HFF-Myc (cell line): ENCODE data around the gene SPATS2L.

Source experiments
- DNase-seq: peaks from one replicate; pipeline ENCODE4 v3.0.0-alpha.2; 2011; ENCODE audit warnings: low read depth; ENCODE audit errors: extremely low read depth
- H3K4me3 ChIP-seq: replicated peaks from 2 replicates; pipeline ENCODE4 v1.5.1; 2011; ENCODE audit warnings: low read depth, mild to moderate bottlenecking, control low read depth, low read length
- TF ChIP-seq, protein P1 (sequence below): IDR thresholded peaks from 2 replicates; pipeline ENCODE4 v1.5.1; 2012; ENCODE audit warnings: mild to moderate bottlenecking, low read depth, low read length, control low read depth; ENCODE audit errors: missing control alignments

Gene SPATS2L

GRCh38 chr2:200378652-200379290 is 72.3 kb downstream of the SPATS2L start:
- DNase-seq, result no peak
- H3K4me3 ChIP-seq, result no peak overlapping the region
- TF ChIP-seq, protein P1, sequence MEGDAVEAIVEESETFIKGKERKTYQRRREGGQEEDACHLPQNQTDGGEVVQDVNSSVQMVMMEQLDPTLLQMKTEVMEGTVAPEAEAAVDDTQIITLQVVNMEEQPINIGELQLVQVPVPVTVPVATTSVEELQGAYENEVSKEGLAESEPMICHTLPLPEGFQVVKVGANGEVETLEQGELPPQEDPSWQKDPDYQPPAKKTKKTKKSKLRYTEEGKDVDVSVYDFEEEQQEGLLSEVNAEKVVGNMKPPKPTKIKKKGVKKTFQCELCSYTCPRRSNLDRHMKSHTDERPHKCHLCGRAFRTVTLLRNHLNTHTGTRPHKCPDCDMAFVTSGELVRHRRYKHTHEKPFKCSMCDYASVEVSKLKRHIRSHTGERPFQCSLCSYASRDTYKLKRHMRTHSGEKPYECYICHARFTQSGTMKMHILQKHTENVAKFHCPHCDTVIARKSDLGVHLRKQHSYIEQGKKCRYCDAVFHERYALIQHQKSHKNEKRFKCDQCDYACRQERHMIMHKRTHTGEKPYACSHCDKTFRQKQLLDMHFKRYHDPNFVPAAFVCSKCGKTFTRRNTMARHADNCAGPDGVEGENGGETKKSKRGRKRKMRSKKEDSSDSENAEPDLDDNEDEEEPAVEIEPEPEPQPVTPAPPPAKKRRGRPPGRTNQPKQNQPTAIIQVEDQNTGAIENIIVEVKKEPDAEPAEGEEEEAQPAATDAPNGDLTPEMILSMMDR, result no peak

GRCh38 chr2:200379481-200380090 is 73.1 kb downstream of the SPATS2L start:
- TF ChIP-seq, protein P1, result no peak
- no peak overlapping the region for H3K4me3 ChIP-seq

DNA sequence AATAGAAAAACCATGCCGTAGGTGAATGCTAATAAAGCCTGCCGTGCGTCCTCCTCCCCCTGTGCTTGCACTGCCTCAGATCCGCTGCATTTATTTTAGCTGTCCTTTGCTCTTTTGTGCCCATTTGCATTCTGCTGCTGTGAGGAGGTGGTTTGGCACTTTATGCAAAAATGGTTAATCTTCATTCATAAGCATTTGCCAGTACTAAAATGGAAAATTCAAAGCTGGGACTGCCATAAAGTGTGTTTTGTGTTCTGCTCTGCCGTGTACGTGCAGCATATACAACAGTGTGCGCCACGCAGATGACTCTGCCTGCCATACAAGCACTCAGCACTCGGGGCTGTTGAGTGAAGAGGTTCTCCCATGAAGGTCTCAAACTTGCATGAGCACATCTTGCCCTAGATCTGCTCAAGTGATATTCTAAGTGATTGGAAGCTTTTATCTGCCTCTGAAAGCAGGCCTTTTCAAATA is 73.6 kb downstream of the SPATS2L start:
- TF ChIP-seq, protein P1, result no peak
- no peak for DNase-seq
- no peak overlapping the region for H3K4me3 ChIP-seq

More at GRCh38 chr2:200379481-200380090, 73.1 kb downstream of the SPATS2L start:
- no peak for DNase-seq

DNA sequence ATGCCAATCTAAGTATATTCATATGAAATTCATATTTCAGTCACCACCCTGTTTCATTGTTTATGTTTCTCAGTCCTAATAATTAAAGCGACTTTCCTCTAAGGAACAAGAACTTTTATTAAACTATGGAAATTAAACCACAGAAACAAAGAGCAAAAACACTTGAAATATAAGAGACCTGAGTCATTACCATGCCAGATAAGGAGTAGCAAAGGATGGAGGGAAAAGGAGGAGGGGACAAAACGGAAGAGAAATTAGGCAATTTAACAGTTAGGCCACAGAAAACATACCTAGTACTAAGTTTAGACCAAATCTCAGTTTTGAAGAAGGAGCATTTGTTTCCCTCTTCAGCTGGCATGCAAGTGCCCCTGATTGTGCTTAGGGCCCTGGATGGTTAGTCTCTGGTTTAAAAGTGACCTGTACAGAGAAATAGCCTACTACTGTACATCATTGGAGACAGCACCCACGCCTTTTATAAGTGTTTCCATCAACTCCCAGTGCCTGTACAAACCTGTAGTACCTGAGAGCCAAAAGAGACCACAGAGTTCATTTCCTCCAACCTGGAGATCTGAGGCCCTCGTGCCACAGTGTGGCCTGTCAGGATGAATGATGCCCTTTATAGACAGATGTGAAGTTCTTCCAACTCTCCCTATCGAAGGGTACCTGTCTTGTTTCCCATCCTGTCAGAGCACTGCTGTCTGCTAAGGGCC is 74.5 kb downstream of the SPATS2L start:
- TF ChIP-seq, protein P1, result no peak
- DNase-seq, result no peak
- no peak overlapping the region for H3K4me3 ChIP-seq

- DNase-seq, result no peak
- TF ChIP-seq, protein P1, result no peak
- no peak overlapping the region for H3K4me3 ChIP-seq
Observed at GRCh38 chr2:200382874-200383273, 76.4 kb downstream of the SPATS2L start.

GRCh38 chr2:200383380-200384110 is 77.1 kb downstream of the SPATS2L start:
- H3K4me3 ChIP-seq, result no peak overlapping the region
- TF ChIP-seq, protein P1, result no peak
- DNase-seq, result no peak
